GM18909 (cell line): ENCODE data around the gene ALDH2.
"Not testable (repeated sequence)": the region's sequence is repeated elsewhere in the genome, so short reads cannot be mapped to it uniquely, and the experiment has no call there.

Experiments
- ATAC-seq: cut with Tn5 transposase; IDR thresholded peaks from one replicate; pipeline ENCODE4 v1.9.1; 2021; ENCODE audit warnings: mild to moderate bottlenecking; ENCODE audit not compliant: unreplicated experiment, poor library complexity

Gene ALDH2

GRCh38 chr12:111822886-111823285 lies 56.2 kb downstream of the ALDH2 start:
- no peak for ATAC-seq

DNA sequence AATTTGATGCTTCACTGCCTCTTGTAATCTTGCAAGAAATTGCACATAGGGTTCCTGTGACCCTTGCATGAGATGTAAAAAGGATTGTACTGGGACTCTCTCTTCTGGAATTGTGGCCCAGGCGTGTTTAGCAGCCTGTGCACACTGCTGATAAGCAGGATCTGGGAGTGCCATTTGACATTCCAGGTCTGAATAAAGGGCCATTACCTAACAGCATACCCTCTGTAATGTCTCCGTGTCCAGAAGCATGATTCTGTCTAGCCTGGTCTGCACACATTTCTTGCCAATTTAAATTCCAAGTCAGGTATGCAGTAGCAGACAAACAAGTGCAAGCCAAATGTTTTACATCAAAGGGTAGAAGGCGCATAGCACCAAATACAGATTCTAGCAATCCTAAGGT lies 57.2 kb downstream of the ALDH2 start:
- ATAC-seq, result no peak

GRCh38 chr12:111824312-111824711 lies 57.6 kb downstream of the ALDH2 start:
- ATAC-seq, result not testable (repeated sequence)

GRCh38 chr12:111825509-111825908 lies 58.8 kb downstream of the ALDH2 start:
- ATAC-seq, result no peak

- no peak for ATAC-seq
These were observed 59.6 kb downstream of the ALDH2 start for GRCh38 chr12:111826316-111826715.

DNA sequence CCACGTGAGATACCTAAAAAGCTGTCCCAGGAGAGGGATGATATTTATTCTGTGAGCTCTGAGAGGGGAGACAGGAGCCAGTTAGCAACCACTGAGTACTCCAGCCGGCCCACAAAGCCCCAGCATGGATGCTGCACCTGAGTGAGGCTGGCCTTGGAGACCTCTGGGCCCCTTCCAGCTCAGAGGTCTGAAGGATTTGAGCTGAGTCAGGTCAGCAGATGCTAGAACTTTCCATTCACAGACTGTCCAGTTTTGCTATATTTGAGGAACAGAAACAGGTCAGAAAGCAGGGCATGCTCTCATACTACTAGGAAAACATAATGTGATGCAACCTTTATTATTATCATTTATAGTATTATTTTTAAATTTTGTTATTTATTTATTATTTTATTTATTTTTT lies 60.3 kb downstream of the ALDH2 start:
- no peak for ATAC-seq

DNA sequence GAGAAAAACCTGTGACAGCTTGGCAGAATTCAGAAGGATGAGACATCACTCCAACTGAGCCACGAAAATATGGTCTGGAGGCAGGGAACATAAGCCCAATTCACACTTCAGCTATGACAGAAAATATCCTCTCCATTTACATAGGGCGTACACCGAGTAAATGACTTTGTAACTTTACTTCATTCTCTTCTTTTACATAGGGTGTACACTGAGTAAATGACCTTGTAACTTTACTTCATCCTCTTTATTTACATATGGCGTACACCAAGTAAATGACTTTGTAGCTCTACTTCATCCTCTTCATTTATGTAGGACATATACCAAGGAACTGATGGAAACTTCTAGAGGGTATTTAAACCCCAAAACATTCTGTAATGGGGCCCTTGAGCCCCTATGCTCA lies 61.2 kb downstream of the ALDH2 start:
- no peak for ATAC-seq

DNA sequence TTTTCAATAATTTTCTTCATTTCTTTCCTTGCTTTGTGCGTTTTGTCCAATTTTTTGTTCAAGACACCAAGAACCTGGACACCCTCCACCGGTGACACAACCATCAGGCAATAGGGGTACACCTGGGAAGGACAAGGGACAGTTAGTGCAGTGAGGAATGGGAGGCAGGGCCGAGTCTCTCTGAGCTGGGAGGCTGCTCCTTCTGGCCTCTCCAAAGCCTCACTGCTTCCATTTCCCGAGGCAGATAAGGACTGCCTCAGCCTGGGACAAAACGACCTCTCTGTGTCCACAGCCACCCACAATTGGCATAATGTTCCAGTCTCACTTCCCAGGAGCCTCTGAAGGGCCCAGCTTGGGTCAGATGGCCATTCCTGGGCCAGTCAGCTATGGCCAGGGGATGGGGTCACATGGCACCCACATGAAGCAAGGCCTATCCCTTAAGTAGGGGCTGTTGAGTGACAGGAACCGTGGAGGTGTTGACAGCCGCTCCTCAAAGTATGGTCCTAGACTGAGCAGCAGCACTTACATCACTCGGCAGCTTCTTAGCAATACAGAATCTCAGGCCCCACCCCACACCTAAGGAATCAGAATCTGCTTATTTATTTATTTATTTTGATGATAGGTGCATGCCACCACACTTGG lies 61.7 kb downstream of the ALDH2 start:
- no peak for ATAC-seq

- not testable (repeated sequence) for ATAC-seq
These were observed 62.9 kb downstream of the ALDH2 start for GRCh38 chr12:111829635-111830034.

DNA sequence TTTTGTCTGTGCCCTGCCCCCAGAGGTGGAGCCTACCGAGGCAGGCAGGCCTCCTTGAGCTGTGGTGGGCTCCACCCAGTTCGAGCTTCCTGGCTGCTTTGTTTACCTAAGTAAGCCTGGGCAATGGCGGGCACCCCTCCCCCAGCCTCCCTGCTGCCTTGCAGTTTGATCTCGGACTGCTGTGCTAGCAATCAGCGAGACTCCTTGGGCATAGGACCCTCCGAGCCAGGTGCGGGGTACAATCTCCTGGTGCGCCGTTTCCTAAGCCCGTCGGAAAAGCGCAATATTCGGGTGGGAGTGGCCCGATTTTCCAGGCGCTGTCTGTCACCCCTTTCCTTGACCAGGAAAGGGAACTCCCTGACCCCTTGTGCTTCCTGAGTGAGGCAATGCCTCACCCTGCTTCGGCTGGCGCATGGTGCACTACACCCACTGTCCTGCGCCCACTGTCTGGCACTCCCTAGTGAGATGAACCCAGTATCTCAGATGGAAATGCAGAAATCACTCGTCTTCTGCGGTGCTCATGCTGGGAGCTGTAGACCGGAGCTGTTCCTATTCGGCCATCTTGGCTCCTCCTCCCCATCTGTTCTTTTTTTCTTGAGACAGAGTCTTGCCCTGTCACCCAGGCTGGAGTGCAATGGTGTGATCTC lies 68.1 kb downstream of the ALDH2 start:
- ATAC-seq, result not testable (repeated sequence)

- not testable (repeated sequence) for ATAC-seq
These were observed 68.9 kb downstream of the ALDH2 start for GRCh38 chr12:111835531-111836181.

DNA sequence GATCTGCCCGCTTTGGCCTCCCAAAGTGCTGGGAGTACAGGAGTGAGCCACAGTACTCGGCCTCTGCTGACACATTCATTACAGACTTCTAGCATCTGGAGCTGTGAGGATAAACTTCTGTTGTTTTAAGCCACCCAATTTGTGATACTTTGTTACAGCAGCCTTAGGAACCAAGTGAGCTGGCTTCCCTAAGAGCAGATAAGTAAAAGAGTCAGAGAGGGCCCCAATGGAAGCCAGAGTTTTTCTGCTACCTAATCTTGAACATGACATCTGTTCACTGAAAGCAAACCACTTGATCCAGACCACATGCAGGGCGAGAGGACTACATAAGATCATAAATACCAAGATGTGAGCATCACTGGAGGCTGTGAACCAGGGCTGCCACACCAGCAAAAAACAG lies 71.6 kb downstream of the ALDH2 start:
- ATAC-seq, result no peak

DNA sequence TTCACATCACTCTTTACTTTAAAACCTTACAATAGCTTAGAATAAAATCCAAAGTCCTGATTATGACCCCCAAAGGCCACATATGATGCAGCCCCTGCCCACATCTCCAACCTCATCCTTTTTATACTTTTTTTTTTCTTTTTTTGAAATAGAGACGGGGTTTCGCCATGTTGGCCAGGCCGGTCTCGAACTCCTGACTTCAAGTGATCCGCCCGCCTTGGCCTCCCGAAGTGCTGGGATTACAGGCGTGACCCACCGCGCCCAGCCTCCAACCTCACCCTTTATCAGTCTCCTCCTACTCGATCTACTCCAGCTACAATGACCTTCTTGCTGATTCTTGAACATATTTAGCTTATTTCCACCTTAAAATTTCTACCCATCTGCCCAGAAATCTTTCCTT lies 74.1 kb downstream of the ALDH2 start:
- no peak for ATAC-seq

DNA sequence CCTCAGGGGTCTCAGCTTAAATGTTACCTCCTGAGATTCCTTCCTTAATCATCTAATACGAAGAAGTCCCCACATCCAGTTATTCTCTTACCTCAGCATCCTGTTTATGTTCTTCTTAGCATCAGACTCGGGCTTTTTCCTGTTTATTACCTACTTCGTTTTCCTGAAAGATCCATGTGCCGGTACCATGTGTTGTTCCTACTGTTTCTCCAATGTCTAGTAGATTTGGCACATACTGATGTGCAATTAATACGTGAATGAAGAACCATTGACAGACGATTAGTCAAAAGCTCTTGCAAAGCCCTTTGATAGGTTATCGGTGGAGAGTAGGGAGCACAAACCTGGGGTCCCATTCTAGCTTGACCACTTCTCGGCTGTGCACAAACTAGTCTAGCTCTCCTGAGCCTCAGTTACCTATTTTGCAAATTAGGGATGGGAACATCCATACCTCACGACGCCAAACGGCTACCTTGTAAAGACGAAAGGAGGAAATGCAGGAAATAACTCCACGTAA lies 74.6 kb downstream of the ALDH2 start:
- no peak for ATAC-seq

DNA sequence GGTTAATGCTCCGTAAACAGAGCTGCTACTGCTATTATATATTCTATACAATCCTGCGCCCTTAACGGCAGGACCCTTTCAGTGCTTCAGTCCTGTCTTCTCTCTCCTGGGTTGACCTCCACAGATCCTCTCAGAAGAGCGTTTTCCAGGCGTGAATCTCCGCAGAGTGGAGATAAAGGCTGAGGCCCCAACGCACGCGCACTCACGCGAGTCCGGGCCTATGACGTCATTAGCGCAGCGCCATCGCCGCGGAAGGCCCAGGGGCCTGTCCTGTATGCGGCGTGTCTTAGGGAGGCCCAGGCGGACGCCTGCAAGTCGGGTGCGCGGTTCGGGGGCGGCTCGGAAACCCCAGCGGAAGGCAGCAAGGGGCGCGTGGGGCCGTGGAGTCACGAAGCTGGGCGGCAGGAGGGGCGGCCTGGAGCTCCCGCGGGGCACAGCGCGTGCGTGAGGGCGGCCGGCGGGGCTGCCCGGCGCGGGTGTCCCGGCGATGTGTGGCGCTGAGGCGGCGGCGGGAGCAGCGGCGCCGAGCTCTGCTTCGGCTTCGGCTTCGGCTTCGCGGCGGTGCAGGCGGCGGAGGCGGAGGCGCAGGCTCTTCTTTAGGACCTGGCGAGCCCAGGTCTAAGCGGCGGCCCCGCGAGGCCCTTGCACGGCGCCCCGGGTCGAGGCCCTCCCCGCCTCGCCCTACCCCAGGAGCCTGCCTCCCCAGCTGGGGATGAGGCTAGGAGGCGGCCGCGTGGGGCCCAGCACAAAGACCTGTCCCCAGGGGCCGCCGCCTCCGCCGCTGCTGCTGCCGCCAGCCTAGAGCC lies 75.2 kb downstream of the ALDH2 start, which contains the start of gene MAPKAPK5:
Gene MAPKAPK5 (plus strand): TSS at position 479 of the 806 bp plus-strand sequence. CDS start 506 bp downstream, outside the sequence.
- peak; percentile 84 for ATAC-seq

DNA sequence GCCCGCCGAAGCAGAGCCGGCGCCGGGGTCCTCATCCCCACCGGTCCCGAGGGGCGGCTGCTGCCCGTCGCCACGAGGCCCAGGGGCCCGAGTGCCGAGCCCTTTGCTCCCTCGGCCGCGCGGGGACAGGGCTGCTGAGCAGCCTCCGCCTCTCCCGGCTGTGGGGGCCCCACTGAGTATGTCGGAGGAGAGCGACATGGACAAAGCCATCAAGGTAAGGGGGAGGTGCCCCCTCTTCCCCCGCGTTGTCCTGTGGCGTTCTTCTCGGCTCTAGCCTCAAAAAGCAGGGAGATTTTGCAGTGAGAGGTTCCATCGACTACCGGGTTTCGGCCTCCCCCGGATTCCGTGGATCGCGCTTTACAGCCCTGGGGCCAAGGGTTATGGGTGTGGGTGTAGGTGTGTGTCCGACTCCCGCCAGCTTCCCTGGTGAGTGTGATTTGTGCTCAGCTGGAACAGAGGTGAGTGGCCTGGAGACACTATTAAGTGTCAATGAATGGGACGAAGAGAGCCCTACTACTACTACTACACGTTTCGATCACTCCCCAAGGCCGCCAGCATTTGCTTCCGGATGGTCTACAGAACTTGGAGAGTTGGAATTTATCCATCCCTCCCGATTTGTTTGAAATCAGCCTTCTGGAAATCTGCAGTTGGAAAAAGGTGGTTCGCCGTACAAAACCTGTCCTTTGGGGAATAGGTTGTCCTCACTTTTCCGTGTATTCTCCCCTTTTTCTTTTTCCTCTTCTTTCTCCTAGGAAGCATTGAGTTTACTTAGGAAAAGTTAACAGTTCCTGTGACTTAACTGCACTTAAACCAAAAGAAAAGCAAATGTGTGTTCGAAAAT lies 76.0 kb downstream of the ALDH2 start:
- ATAC-seq, result peak; percentile 17

- ATAC-seq, result no peak
These were observed 79.3 kb downstream of the ALDH2 start for GRCh38 chr12:111846016-111846415.

- no peak for ATAC-seq
These were observed 83.8 kb downstream of the ALDH2 start for GRCh38 chr12:111850526-111850925.

DNA sequence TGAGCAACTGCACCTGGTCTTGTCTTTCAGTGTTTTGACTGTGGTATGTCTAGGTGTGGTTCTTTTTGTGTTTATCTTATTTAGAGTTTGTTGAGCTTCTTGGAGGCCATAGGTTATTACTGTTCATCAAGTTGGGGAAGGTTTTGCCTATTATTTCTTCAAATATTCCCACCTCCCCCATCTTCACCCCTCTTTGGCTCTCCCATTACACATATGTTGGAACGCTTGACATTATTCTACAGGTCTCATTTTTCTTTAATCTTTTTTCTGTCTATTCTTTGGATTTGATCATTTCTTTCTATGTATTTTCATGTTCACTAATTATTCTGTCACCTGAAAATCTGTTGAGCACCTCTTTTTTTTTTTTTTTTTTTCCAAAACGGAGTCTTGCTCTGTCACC lies 91.5 kb downstream of the ALDH2 start:
- ATAC-seq, result no peak

GRCh38 chr12:111858778-111859177 lies 92.0 kb downstream of the ALDH2 start:
- no peak for ATAC-seq
